ENCODE results near the gene ZFYVE9.

The ZFYVE9 gene

DNA sequence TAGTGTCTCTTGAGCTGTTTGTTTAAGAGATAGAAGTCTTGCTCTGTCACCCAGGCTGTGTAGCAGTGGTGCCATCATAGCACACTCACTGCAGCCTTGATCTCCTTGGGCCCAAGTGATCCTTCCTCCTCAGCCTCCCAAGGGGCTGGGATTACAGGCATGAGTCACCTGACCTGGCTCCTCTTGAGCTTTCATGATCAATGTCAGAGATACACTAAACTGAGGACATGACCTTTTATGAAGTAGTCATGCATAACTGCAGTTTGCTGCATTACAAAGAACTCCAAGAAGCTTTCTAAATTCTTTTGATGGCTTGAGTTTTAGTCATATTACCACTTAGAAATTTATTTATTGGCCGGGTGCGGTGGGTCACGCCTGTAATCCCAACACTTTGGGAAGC is 146.4 kb downstream of the ZFYVE9 start:
- Histone ChIP-seq H3K36me3 (no peaks in the 10 kb centered on the region), H3K9me3 (no peaks in the 10 kb centered on the region), H3K4me3 (ENCODE audit: low read depth in 1 of 2, low read length in 1 of 2) (no peak overlapping the region), H3K4me1 (ENCODE audit: control insufficient read depth in 1 of 2, insufficient read depth in 1 of 2, low read depth in 1 of 2, low read length in 1 of 2) (no peaks in the 10 kb centered on the region), H3K27me3 (no peaks in the 10 kb centered on the region), H3K27ac (no peak overlapping the region)
- TF ChIP-seq, protein P1, sequence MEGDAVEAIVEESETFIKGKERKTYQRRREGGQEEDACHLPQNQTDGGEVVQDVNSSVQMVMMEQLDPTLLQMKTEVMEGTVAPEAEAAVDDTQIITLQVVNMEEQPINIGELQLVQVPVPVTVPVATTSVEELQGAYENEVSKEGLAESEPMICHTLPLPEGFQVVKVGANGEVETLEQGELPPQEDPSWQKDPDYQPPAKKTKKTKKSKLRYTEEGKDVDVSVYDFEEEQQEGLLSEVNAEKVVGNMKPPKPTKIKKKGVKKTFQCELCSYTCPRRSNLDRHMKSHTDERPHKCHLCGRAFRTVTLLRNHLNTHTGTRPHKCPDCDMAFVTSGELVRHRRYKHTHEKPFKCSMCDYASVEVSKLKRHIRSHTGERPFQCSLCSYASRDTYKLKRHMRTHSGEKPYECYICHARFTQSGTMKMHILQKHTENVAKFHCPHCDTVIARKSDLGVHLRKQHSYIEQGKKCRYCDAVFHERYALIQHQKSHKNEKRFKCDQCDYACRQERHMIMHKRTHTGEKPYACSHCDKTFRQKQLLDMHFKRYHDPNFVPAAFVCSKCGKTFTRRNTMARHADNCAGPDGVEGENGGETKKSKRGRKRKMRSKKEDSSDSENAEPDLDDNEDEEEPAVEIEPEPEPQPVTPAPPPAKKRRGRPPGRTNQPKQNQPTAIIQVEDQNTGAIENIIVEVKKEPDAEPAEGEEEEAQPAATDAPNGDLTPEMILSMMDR (IDR thresholded peaks at IDR 0.05) = no peak

DNA sequence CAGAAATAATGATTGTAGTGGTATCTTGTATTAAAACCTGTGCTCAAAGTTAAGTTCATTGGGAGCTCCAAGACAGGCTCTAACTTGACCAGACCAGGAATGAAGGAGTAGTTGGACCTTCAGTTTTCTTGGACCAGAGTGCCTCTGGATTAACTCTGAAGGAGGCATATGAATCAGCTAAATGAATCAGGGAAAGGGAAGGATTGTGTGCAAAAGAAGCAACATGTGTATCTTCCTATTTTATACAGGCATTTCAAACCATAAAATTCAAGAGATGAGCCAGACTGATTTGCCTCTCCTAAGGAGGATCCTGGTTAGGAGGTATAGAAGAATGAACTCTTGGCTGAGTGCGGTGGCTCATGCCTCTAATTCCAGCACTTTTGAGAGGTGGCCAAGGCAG is 152.7 kb downstream of the ZFYVE9 start:
- no peaks in the 10 kb centered on the region for H3K27me3 ChIP-seq
- no peak overlapping the region for H3K4me3 ChIP-seq (ENCODE audit: low read depth in 1 of 2, low read length in 1 of 2)
- H3K4me1 ChIP-seq (ENCODE audit: control insufficient read depth in 1 of 2, insufficient read depth in 1 of 2, low read depth in 1 of 2, low read length in 1 of 2) = no peaks in the 10 kb centered on the region
- H3K27ac ChIP-seq = no peak overlapping the region
- no peaks in the 10 kb centered on the region for H3K36me3 ChIP-seq
- TF ChIP-seq, protein P1 (IDR thresholded peaks at IDR 0.05) = no peak
- no peaks in the 10 kb centered on the region for H3K9me3 ChIP-seq

DNA sequence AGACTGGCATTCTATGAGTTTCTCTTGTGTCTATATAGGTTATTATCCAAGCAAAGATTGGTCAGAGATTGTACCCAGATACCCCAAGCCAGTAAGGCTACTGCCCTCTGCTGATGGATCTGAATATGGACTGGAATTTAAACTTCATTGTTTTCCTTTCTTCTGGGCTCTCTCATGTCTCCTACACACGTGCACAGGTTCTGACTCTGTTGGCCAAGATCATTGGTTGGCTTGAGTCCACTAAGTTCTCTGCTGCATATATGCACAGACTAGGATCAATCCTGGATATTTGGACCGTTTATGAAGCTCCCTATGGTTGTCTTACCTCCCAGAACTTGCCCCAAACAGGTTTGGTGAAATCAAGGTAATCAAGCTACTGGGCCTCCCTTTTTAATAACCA is 154.5 kb downstream of the ZFYVE9 start:
- H3K36me3 ChIP-seq = no peaks in the 10 kb centered on the region
- no peaks in the 10 kb centered on the region for H3K4me1 ChIP-seq (ENCODE audit: control insufficient read depth in 1 of 2, insufficient read depth in 1 of 2, low read depth in 1 of 2, low read length in 1 of 2)
- no peaks in the 10 kb centered on the region for H3K9me3 ChIP-seq
- no peak overlapping the region for H3K27ac ChIP-seq
- H3K27me3 ChIP-seq = no peaks in the 10 kb centered on the region
- TF ChIP-seq, protein P1 (IDR thresholded peaks at IDR 0.05) = no peak
- H3K4me3 ChIP-seq (ENCODE audit: low read depth in 1 of 2, low read length in 1 of 2) = no peak overlapping the region

DNA sequence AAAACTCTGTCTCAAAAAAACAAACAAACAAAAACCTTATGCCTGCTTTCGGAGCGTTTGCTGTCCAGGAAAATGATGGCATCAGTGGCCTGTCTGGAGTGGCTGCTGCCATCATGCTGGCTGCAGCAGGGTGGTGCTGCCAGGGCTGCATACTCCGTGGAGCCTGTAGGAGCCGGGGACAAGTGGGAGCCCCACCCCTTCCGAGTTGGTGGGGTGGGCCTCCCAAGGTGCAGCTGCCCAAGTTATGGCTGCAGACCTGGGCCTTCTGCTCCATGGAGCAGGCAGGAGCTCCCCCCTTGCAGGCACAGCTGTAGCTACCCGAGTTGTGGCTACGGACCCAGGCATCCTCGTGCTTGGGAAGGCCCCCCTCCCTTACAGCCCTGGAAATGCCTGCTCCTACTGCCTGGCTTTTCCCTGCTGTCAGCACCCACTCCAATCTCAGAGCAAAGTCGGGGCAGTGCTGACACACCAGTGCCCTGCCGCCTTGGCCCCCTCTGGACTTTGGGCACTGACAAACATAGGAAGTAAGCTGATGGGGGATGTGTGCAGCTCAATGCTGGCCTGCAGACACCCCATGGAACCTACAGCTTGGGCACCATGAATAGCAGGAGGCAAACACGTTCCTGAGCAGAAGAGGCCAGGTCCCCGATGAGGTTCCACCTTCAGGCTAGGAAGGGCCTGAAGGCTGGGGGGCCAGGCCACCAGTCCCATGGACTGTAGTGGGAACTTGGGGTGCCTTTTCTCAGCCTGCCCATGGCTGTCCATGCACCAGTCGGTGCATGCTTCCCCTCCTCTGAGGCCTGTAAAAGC is 163.7 kb downstream of the ZFYVE9 start:
- Histone ChIP-seq H3K4me1 (ENCODE audit: control insufficient read depth in 1 of 2, insufficient read depth in 1 of 2, low read depth in 1 of 2, low read length in 1 of 2) (no peaks in the 10 kb centered on the region), H3K27ac (no peak overlapping the region), H3K27me3 (no peaks in the 10 kb centered on the region), H3K9me3 (no peaks in the 10 kb centered on the region), H3K4me3 (ENCODE audit: low read depth in 1 of 2, low read length in 1 of 2) (no peak overlapping the region), H3K36me3 (no peaks in the 10 kb centered on the region)
- TF ChIP-seq, protein P1 (IDR thresholded peaks at IDR 0.05) = no peak

DNA sequence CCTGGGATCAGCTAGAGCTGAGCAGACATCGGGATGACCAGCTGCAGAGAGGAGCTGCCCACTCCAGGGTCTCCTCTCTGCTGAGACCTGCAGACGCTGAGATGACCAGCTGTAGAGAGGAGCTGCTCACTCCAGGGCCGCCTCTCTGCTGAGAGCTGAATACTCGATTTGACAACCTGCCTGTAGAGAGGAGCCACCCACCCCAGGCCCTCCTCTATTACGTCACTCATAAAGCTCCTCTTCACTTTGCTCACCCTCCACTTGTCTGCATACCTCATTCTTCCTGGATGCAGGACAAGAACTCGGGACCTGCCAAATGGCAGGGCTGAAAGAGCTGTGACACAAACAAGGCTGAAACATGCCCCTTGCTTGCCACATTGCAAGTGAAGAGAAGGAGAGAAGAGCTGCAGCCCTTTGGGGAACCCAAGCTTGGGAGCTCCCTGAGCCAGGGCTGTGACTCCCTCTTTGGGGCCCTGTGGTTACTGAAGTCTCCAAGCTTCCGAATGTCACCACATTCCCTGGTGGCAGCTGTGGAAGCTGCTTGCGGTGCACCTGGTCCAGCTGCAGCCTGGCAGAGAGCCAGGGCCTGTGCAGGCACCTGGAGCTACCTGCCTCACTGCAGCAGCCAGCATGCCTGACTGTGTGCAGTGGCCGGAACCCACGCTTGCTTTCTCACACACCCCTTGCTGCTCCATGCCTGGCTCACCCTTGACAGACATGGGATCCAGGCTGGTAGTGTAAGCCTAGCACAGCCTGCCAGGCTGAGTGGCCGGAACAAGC is 164.5 kb downstream of the ZFYVE9 start:
- TF ChIP-seq, protein P1 (IDR thresholded peaks at IDR 0.05) = no peak
- no peaks in the 10 kb centered on the region for H3K4me1 ChIP-seq (ENCODE audit: control insufficient read depth in 1 of 2, insufficient read depth in 1 of 2, low read depth in 1 of 2, low read length in 1 of 2)
- H3K9me3 ChIP-seq = no peaks in the 10 kb centered on the region
- H3K27me3 ChIP-seq = no peaks in the 10 kb centered on the region
- no peaks in the 10 kb centered on the region for H3K36me3 ChIP-seq
- H3K27ac ChIP-seq = no peak overlapping the region
- H3K4me3 ChIP-seq (ENCODE audit: low read depth in 1 of 2, low read length in 1 of 2) = no peak overlapping the region
